Cardiac fibroblast (primary cell): ENCODE measurements around the gene PPAT.
"Not testable (repeated sequence)": the region's sequence is repeated elsewhere in the genome, so short reads cannot be mapped to it uniquely, and the experiment has no call there.

Experiments used
- DNase-seq, 2 donors: peaks; one replicate each; pipeline versions ENCODE4 v3.0.0 to v3.0.0-alpha.2; 2010; ENCODE audit warnings: low read depth in 2 of 2
- H3K4me3 ChIP-seq, 2 donors: replicated peaks in 1 of 2; 1 replicate in 1 of 2; 2 replicates in 1 of 2; pipeline ENCODE4 v1.5.1; 2011; ENCODE audit warnings: low read depth in 2 of 2, low read length in 2 of 2, mild to moderate bottlenecking in 2 of 2, moderate library complexity in 1 of 2
- CTCF ChIP-seq: IDR thresholded peaks from one replicate; pipeline ENCODE4 v1.5.1; 2011; ENCODE audit warnings: low read depth, mild to moderate bottlenecking, low read length, inconsistent platforms

The PPAT gene

GRCh38 chr4:56371426-56372220 lies 63.8 kb downstream of the PPAT start:
- peak in 1 of 2 donors; percentile 14 for DNase-seq
- no peak overlapping the region for H3K4me3 ChIP-seq
- TF ChIP-seq CTCF: no peak

- H3K4me3 ChIP-seq: no peak overlapping the region
- DNase-seq: no peak
- TF ChIP-seq CTCF: no peak
These were observed 65.0 kb downstream of the PPAT start for GRCh38 chr4:56370377-56370776.

DNA sequence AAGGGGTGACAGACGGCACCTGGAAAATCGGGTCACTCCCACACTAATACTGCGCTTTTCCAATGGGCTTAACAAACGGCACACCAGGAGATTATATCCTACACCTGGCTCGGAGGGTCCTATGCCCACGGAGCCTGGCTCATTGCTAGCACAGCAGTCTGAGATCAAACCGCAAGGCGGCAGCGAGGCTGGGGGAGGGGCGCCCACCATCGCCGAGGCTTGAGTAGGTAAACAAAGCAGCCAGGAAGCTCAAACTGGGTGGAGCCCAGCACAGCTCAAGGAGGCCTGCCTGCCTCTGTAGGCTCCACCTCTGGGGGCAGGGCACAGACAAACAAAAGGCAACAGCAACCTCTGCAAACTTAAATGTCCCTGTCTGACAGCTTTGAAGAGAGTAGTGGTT lies 72.4 kb downstream of the PPAT start:
- H3K4me3 ChIP-seq, DNase-seq: not testable (repeated sequence)

DNA sequence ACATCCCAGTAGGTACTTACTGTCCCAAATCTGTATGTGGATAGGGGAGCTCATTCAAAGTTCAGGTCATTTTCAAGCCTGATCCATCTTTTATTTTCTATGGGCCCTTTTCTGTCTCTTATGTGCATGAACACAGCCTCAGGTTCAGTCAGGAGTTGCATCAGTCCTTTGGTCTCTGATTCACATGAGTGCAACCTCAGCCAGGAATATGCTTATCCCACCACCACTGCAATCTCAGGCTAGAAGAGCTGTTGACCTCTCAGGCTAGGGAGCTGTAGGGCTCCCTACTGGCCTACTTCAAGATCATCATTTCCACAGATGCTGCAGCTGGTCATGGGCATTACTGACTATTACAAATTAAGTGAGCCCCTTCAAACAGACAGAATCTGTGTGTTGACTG lies 75.3 kb downstream of the PPAT start:
- TF ChIP-seq CTCF: no peak
- DNase-seq: peak in 1 of 2 donors; percentile 34
- no peak overlapping the region for H3K4me3 ChIP-seq

DNA sequence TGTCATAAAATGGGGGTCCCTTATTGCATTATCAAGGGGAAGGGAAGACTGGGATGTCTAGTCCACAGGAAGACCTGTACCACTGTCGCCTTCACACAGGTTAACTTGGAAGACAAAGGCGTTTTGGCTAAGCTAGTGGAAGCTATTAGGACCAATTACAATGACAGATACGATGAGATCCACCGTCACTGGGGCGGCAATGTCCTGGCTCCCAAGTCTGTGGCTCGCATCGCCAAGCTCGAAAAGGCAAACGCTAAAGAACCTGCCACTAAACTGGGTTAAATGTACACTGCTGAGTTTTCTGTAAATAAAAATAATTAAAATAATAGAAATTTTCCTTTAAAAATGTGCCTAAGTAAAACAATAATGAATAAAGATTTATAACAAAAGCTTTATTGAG lies 78.8 kb downstream of the PPAT start:
- no peak for DNase-seq
- H3K4me3 ChIP-seq: no peak overlapping the region
- no peak for TF ChIP-seq CTCF

- H3K4me3 ChIP-seq: no peak overlapping the region
- DNase-seq: peak in 1 of 2 donors; percentile 4
- no peak for TF ChIP-seq CTCF
These were observed 86.8 kb downstream of the PPAT start for GRCh38 chr4:56348576-56348975.

DNA sequence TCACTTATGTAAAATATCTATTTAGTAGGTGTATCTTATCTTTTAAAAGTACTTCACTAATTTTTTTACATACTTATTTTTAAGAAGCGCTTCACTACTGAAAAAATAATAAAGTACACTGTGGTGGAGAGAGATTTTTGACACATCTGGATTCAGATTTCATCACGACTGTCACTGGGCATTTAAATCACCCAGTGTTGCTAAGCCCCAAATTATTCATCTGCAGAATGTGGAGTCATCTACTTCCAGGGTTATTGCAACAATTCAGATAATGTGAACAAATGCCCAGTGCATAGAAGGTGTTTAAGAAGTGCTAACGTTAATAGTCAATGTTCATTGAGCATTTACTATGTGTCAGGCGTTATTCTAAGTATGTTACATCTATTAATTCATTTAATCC lies 90.0 kb downstream of the PPAT start:
- H3K4me3 ChIP-seq: no peak overlapping the region
- no peak for DNase-seq
- no peak for TF ChIP-seq CTCF
